DMS 273 (cell line): Measurements from ENCODE around the gene HEG1.

ENCODE experiments used
- DNase-seq: peaks from one replicate; lab custom pipeline; 2025; ENCODE audit not compliant: unreplicated experiment; lab: John Stamatoyannopoulos, UW

Gene HEG1

GRCh38 chr3:125023833-125024555 is 31.8 kb downstream of the HEG1 start:
- no peak for DNase-seq

GRCh38 chr3:125022206-125022605 is 33.6 kb downstream of the HEG1 start:
- no peak for DNase-seq

- DNase-seq, result no peak
Observed at GRCh38 chr3:125019271-125019670, 36.5 kb downstream of the HEG1 start.

- no peak for DNase-seq
Observed at GRCh38 chr3:125017406-125017805, 38.4 kb downstream of the HEG1 start.

- DNase-seq, result no peak
Observed at GRCh38 chr3:125014570-125015179, 41.1 kb downstream of the HEG1 start.

GRCh38 chr3:125013095-125013494 is 42.7 kb downstream of the HEG1 start:
- no peak for DNase-seq

GRCh38 chr3:125011941-125012340 is 43.9 kb downstream of the HEG1 start:
- no peak for DNase-seq

GRCh38 chr3:125010393-125010792 is 45.4 kb downstream of the HEG1 start:
- no peak for DNase-seq

- DNase-seq, result no peak
Observed at GRCh38 chr3:125008766-125009165, 47.0 kb downstream of the HEG1 start.

- no peak for DNase-seq
Observed at GRCh38 chr3:125006291-125006731, 49.5 kb downstream of the HEG1 start.

GRCh38 chr3:125005676-125006075 is 50.1 kb downstream of the HEG1 start:
- no peak for DNase-seq

GRCh38 chr3:125005222-125005621 is 50.6 kb downstream of the HEG1 start:
- no peak for DNase-seq

- no peak for DNase-seq
Observed at GRCh38 chr3:125003859-125004595, 51.8 kb downstream of the HEG1 start.

GRCh38 chr3:125003369-125003853 is 52.4 kb downstream of the HEG1 start:
- DNase-seq, result no peak

GRCh38 chr3:125002414-125003368 is 53.1 kb downstream of the HEG1 start:
- no peak for DNase-seq

- DNase-seq, result no peak
Observed at GRCh38 chr3:125001557-125002413, 54.0 kb downstream of the HEG1 start.

- peak; percentile 82 for DNase-seq
Observed at GRCh38 chr3:125000661-125001060, 55.1 kb downstream of the HEG1 start.

- DNase-seq, result no peak
Observed at GRCh38 chr3:124999897-125000435, 55.8 kb downstream of the HEG1 start.

GRCh38 chr3:124999317-124999716 is 56.5 kb downstream of the HEG1 start:
- no peak for DNase-seq

- DNase-seq, result no peak
Observed at GRCh38 chr3:124998247-124998630, 57.6 kb downstream of the HEG1 start.
